Measurements from ENCODE around the gene SERINC5. TPM values are rescaled to one million over a fixed set of nuclear protein-coding genes. Genes with fewer than 3 reads are reported as not detected.

The SERINC5 gene
- total and polyA plus RNA-seq, 2 of the 4 experiments (the other 2 are of a cell fraction) = 5.0 to 8.1 TPM

- H3K27ac ChIP-seq (ENCODE audit: insufficient read depth, low read length) = no peak overlapping the region
- BruUV-seq (replicated peaks) = no TSS peak
- POLR2A ChIA-PET (ENCODE audit: unreplicated experiment) = no interaction called here
Measured at GRCh38 chr5:80156156-80156555, 99.7 kb downstream of the SERINC5 start.

More at GRCh38 chr5:80156156-80156555, 99.7 kb downstream of the SERINC5 start:
- Histone ChIP-seq H4K20me1 (ENCODE audit: insufficient read depth, low read length) (no peaks in the 10 kb centered on the region), H2BK15ac (ENCODE audit: low read depth, low read length) (no peak overlapping the region), H3K4ac (ENCODE audit: low read depth, low read length) (no peak overlapping the region), H4K8ac (ENCODE audit: low read depth in 2 of 2, low read length in 2 of 2) (no peak overlapping the region), H3K56ac (ENCODE audit: extremely low read depth, insufficient read depth, low read length) (no peak overlapping the region), H3K36me3 (ENCODE audit: control insufficient read depth, insufficient read depth, low read length) (no peaks in the 10 kb centered on the region; the same call in 1 of the 2 replicates), H3K79me1 (ENCODE audit: low read depth in 1 of 2, low read length in 2 of 2) (no peaks in the 10 kb centered on the region), H2BK20ac (ENCODE audit: low read depth, low read length) (no peak overlapping the region), H4K5ac (ENCODE audit: low read depth, low read length) (no peak overlapping the region), H3K4me1 (ENCODE audit: control insufficient read depth, insufficient read depth, low read length) (peaks cover 3% of the 10 kb centered on the region; the same call in 1 of the 2 replicates), H3K4me3 (ENCODE audit: insufficient read depth, low read depth, low read length) (no peak overlapping the region), H3K23ac (ENCODE audit: low read depth, low read length) (no peak overlapping the region), H2BK5ac (ENCODE audit: low read depth, low read length, poor library complexity, severe bottlenecking) (no peak overlapping the region), H3K9me3 (ENCODE audit: control insufficient read depth, insufficient read depth, low read length) (no peaks in the 10 kb centered on the region), H3K14ac (replicated peaks; ENCODE audit: low read depth, low read length) (peak overlapping the region; percentile 52; the same call in 1 of the 2 replicates), H3K27me3 (ENCODE audit: control insufficient read depth, insufficient read depth, low read length) (no peaks in the 10 kb centered on the region), H2AK5ac (ENCODE audit: low read depth, low read length) (no peak overlapping the region), H3K18ac (ENCODE audit: low read depth, low read length) (no peak overlapping the region), H2AK9ac (replicated peaks; ENCODE audit: low read depth, low read length, poor library complexity) (no peak overlapping the region), H2BK120ac (ENCODE audit: low read depth, low read length) (no peak overlapping the region; the same call in 1 of the 2 replicates), H3K9me1 (ENCODE audit: insufficient read depth, low read length) (peaks cover 7% of the 10 kb centered on the region), H2AFZ (replicated peaks; ENCODE audit: low read length, poor library complexity) (no peak overlapping the region), H3K4me2 (ENCODE audit: low read depth, low read length) (no peak overlapping the region), H3K9ac (ENCODE audit: low read depth, low read length) (no peak overlapping the region), H4K91ac (ENCODE audit: insufficient read depth, low read depth, low read length) (no peak overlapping the region)
- no CpG with 5 or more reads among the region's 5 CpGs for WGBS, 2 experiments (ENCODE audit: extremely low coverage in 2 of 2, insufficient read length in 1 of 2)
- ATAC-seq (ENCODE audit: low read depth) (peak; percentile 60), DNase-seq (peak; percentile 24)
- intact Hi-C loops (cut with micrococcal nuclease) = no loop called here
- no peak for TF ChIP-seq MAFK (IDR thresholded peaks at IDR 0.05; ENCODE audit: low read depth, low read length)
- TF ChIP-seq RFX5 (IDR thresholded peaks at IDR 0.05; ENCODE audit: low read depth, low read length) = no peak
- TF ChIP-seq POLR2A (IDR thresholded peaks at IDR 0.05; ENCODE audit: low read depth, low read length) = no peak
- TF ChIP-seq CEBPB (IDR thresholded peaks at IDR 0.05; ENCODE audit: low read depth, low read length) = no peak
- TF ChIP-seq RCOR1 (IDR thresholded peaks at IDR 0.05; ENCODE audit: insufficient replicate concordance, low read length) = no peak
- no peak for TF ChIP-seq USF2 (IDR thresholded peaks at IDR 0.05; ENCODE audit: low read depth, low read length)
- no peak for TF ChIP-seq MXI1 (IDR thresholded peaks at IDR 0.05; ENCODE audit: borderline replicate concordance, low read depth, low read length)
- TF ChIP-seq NFE2L2 (IDR thresholded peaks at IDR 0.05; ENCODE audit: low read depth, low read length) = no peak
- TF ChIP-seq SMC3 (IDR thresholded peaks at IDR 0.05; ENCODE audit: low read depth, low read length) = no peak
- no peak for TF ChIP-seq ELK1 (IDR thresholded peaks at IDR 0.05; ENCODE audit: borderline replicate concordance, low read depth, low read length)
- TF ChIP-seq MAZ (IDR thresholded peaks at IDR 0.05; ENCODE audit: borderline replicate concordance, low read depth, low read length) = no peak
- TF ChIP-seq CHD1 (IDR thresholded peaks at IDR 0.05; ENCODE audit: low read depth, low read length) = no peak
- in situ Hi-C loops (cut with MboI; ENCODE audit: low sequenced_read_pairs) = no loop called here
- dilution Hi-C loops (cut with HindIII; ENCODE audit: low sequenced_read_pairs, unreplicated experiment) = no loop called here
- CTCF ChIA-PET = interaction anchor here (0.7 kb wide), 1 partner anchor 13 kb away, joined by 3 read pairs; no protein-coding TSS in a partner anchor
